ENCODE measurements around the gene HRCT1.
"Not testable (repeated sequence)": the region's sequence is repeated elsewhere in the genome, so short reads cannot be mapped to it uniquely, and the experiment has no call there.

Gene HRCT1

DNA sequence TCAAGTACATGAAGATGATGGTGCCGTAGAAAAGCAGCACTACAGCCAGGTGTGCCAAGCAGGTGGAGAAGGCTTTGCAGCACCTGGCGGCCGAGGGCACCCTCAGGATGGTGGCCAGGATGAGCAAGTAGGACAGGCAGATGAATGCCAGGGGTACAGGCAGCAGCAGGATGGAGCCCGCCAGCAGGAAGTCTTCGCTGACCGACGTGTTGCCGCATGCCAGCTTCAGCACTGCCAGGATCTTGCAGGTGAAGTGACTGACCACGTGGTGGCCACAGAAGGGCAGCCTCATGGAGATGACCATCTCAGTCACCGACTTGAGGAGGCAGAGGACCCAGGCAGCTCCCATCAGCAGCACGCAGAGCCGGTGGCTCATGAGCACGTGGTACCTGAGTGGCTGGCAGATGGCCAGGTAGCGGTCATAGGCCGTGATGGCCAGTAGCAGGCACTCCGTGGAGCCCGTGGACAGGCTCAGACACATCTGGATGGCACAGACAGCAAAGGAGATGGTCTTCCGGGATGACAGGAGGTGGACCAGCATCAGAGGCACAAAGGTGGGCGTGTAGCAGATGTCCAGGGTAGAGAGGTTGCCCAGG, 36.3 kb upstream of the HRCT1 start:
- no peak for DNase-seq (ENCODE audit: low read depth)
- H3K4me3 ChIP-seq (ENCODE audit: low read depth, low read length) = no peak overlapping the region
- TF ChIP-seq, protein P1, sequence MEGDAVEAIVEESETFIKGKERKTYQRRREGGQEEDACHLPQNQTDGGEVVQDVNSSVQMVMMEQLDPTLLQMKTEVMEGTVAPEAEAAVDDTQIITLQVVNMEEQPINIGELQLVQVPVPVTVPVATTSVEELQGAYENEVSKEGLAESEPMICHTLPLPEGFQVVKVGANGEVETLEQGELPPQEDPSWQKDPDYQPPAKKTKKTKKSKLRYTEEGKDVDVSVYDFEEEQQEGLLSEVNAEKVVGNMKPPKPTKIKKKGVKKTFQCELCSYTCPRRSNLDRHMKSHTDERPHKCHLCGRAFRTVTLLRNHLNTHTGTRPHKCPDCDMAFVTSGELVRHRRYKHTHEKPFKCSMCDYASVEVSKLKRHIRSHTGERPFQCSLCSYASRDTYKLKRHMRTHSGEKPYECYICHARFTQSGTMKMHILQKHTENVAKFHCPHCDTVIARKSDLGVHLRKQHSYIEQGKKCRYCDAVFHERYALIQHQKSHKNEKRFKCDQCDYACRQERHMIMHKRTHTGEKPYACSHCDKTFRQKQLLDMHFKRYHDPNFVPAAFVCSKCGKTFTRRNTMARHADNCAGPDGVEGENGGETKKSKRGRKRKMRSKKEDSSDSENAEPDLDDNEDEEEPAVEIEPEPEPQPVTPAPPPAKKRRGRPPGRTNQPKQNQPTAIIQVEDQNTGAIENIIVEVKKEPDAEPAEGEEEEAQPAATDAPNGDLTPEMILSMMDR (conservative IDR thresholded peaks at IDR 0.05; ENCODE audit: low read depth, low read length) = no peak

DNA sequence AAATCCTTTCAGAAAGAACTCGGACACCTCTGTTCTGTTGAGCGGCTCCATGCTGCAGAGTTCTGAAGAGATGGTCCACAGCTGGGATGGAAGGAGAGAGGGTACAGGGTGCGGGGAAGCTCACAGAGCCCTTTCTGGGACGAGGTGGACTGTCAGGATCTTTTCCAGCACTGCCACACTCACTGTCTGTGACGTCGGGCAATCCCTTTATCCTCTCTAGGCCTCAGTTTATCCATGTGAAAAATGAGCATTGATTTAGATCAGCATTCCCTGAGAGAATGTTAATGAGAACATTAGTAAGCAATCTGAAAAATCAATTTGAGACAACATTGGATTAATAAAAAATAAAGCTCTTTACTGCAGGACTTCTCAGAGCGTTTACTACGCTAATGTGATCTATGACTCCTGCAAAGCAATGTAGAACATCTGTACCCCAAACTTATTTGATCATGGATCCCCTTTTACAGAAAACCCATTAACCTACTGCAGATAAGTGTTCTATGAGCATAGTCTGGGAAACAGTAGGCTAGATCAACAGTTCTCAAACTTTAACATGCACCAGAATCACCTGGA, 35.6 kb upstream of the HRCT1 start, which contains the start of gene OR13J1:
Gene OR13J1 (minus strand): TSS at position 51 of the 573 bp plus-strand sequence. CDS start 0 bp downstream, at position 51.
- no peak within 1 kb of the TSS for H3K4me3 ChIP-seq (ENCODE audit: low read depth, low read length)
- DNase-seq (ENCODE audit: low read depth) = no peak
- TF ChIP-seq, protein P1 (conservative IDR thresholded peaks at IDR 0.05; ENCODE audit: low read depth, low read length) = no peak

DNA sequence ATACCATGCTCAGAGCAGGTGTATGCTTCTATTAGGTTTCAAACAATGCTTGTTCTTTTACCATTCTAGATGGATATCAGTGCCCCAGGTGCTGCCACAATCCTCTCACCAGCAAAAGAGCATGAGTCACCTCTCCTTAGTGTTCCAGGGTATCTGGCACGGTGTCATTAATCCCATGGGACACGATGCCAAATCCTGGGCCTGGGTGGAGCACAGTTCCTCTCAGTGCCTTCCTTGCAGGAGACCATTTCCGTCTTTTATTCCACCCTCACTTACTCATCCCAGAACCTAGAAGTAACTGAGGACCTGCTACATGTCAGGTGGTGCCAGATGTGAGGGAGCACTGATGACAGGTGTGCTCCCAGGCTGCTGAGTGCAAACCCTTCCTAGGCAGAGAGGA, 34.5 kb upstream of the HRCT1 start:
- TF ChIP-seq, protein P1 (conservative IDR thresholded peaks at IDR 0.05; ENCODE audit: low read depth, low read length) = no peak
- no peak for DNase-seq (ENCODE audit: low read depth)
- no peak overlapping the region for H3K4me3 ChIP-seq (ENCODE audit: low read depth, low read length)

DNA sequence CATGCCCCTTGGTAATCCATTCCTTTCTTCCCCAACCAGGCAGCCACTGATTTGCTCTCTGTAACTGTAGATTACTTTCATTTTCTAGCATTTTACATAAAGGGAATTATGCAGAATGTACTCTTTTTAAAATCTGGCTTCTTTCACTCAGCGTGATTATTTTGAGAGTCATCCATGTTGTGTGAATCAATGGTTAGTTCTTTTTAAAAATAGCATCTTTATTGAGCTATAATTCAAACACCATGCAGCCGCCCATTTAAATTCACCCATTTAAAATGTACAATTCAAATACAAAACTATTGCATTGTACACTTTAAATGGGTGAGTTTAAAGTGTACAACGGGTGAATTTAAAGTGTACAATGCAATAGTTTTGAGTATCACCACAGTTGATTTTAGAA, 33.5 kb upstream of the HRCT1 start:
- TF ChIP-seq, protein P1 (conservative IDR thresholded peaks at IDR 0.05; ENCODE audit: low read depth, low read length) = no peak
- no peak overlapping the region for H3K4me3 ChIP-seq (ENCODE audit: low read depth, low read length)
- DNase-seq (ENCODE audit: low read depth) = no peak

DNA sequence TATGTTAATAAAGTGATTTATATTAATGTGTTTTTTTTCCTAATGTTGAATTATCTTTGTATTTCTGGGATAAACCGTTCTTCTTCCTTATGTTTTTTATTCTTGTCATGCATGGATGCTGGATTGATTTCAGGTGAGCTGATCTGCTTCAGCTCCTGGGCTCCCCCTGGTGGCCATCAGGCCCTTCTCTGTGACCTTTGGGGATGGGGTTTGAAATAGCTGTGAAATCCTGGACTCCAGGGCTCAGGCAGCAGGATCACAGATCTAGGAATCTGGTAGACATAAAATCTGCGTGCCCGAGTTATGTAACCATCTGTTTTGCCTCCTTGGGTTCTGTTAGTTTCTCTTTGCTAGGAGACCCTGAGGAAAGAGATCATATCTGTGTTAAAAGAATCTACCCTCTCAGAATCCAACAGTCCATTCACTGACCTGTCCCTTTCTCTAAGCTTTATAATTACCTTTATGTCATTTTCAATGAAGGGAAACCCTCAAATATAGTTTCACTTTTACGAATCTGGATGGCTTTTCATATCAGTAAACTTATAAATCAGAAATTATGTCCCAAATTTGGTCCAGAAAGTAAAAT, 23.6 kb upstream of the HRCT1 start:
- DNase-seq (ENCODE audit: low read depth) = peak; percentile 79
- TF ChIP-seq, protein P1 (conservative IDR thresholded peaks at IDR 0.05; ENCODE audit: low read depth, low read length) = peak; percentile 100
- H3K4me3 ChIP-seq (ENCODE audit: low read depth, low read length) = no peak overlapping the region

DNA sequence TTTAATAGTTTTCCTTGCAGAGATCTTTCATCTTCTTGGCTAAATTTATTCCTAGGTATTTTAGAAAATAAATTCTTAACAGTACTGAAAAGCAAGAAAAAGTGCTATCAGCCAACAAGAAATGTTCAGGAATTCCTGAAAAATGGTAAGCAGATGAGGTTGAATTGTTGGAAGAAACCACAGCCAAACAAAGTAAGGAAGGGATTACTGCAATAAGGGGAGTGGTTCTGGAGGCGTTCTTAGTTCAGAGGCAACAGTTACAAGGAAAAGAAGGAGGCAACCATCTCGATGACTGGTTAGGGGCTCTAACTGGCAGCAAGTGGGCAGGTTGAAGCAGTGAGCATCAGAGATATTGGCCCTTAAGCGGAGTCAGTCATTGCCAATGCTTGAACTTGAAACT, 23.0 kb upstream of the HRCT1 start:
- no peak for DNase-seq (ENCODE audit: low read depth)
- TF ChIP-seq, protein P1 (conservative IDR thresholded peaks at IDR 0.05; ENCODE audit: low read depth, low read length) = no peak
- no peak overlapping the region for H3K4me3 ChIP-seq (ENCODE audit: low read depth, low read length)

DNA sequence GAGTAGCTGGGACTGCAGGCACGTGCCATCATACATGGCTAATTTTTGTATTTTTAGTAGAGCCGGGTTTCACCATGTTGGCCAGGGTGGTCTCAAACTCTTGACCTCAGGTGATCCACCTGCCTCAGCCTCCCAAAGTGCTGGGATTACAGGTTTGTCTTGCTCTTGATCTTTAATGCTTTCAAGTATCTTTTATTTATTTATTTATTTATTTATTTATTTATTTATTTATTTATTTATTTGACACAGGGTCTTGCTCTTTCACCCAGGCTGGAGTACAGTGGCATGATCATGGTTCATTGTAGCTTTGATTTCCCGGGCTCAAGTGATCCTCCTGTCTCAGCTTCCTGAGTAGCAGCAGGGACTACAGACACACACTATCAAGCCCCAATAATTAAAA, 21.1 kb upstream of the HRCT1 start:
- not testable (repeated sequence) for DNase-seq (ENCODE audit: low read depth); H3K4me3 ChIP-seq (ENCODE audit: low read depth, low read length)
